ENCODE data around the gene MTOR.

DNA sequence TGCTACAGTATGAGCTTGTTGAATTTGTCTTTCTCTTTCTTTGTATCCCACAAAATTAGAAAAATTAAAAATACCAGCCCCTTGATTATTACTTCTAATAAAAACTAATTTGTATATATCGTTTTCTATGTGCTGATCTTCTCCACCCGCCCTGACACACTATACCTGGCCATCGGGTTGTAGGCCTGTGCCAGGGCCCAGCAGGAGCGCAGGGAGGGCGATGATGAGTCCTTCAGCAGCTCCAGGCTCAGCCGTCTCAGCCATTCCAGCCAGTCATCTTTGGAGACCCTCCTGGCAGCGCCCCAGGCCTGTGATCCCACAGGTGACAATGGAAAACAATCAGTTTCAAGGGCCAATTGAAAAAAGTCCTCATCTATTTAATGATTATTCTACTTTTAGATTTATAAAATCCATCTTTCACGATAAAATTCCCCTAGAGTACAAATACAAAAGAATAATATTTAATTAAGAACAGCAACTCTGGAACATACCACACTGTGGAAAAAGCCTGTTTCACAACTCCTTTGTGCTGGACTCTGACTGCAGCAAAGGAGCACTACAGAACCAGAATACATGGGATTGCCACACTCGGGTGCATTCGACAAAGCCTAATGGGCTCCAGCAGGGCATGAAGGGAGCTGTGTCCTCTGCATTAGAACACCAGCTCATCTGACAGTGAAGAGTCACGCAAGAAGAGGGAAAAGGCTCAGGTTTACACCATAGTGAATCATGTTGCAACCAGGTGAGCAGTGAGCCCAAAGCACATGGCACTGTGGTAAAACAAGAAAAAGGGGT, 57.8 kb downstream of the MTOR start:
- TF ChIP-seq, protein P1, sequence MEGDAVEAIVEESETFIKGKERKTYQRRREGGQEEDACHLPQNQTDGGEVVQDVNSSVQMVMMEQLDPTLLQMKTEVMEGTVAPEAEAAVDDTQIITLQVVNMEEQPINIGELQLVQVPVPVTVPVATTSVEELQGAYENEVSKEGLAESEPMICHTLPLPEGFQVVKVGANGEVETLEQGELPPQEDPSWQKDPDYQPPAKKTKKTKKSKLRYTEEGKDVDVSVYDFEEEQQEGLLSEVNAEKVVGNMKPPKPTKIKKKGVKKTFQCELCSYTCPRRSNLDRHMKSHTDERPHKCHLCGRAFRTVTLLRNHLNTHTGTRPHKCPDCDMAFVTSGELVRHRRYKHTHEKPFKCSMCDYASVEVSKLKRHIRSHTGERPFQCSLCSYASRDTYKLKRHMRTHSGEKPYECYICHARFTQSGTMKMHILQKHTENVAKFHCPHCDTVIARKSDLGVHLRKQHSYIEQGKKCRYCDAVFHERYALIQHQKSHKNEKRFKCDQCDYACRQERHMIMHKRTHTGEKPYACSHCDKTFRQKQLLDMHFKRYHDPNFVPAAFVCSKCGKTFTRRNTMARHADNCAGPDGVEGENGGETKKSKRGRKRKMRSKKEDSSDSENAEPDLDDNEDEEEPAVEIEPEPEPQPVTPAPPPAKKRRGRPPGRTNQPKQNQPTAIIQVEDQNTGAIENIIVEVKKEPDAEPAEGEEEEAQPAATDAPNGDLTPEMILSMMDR (IDR thresholded peaks at IDR 0.05) = no peak
- no peak for TF ChIP-seq POLR2A (IDR thresholded peaks at IDR 0.05)

Measured in right lobe of liver (tissue), 4 donors.